Measurements from ENCODE around the gene ZNF318.

The ZNF318 gene

GRCh38 chr6:43405354-43405753 lies 35.9 kb upstream of the ZNF318 start:
- H3K9ac ChIP-seq (ENCODE audit: low read length), result no peak overlapping the region
- no peaks in the 10 kb centered on the region for H3K9me2 ChIP-seq (replicated peaks; ENCODE audit: insufficient read depth, low read length)

DNA sequence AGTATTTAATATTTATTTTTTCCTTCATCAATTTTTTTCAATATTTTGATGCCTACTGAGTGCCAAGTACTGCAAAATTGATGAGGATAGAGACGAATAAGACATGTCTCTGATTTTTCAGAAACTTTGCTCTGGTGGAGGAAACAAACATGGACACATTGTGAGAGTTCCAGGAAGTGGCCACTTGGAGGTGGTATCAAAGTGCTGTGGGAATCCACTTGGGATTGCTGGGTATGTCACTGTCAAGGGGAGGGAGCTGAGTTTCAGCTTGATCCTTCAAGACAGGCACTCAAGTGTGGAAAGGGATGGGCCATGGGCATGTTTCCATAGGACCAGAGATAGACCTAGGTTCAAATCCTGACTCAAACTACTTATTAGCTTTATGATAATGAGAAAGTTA lies 33.4 kb upstream of the ZNF318 start:
- no peak overlapping the region for H3K9ac ChIP-seq (ENCODE audit: low read length)
- no peaks in the 10 kb centered on the region for H3K79me2 ChIP-seq (ENCODE audit: insufficient read depth, low read length)
- H3K27ac ChIP-seq (ENCODE audit: low read depth, low read length), result no peak overlapping the region
- H2AFZ ChIP-seq (ENCODE audit: low read depth, low read length, severe bottlenecking), result no peak overlapping the region
- no peaks in the 10 kb centered on the region for H3K36me3 ChIP-seq (ENCODE audit: low read length)
- H3K9me2 ChIP-seq (replicated peaks; ENCODE audit: insufficient read depth, low read length), result no peaks in the 10 kb centered on the region
- H3K27me3 ChIP-seq (ENCODE audit: low read length), result no peaks in the 10 kb centered on the region
- no peaks in the 10 kb centered on the region for H3F3A ChIP-seq (ENCODE audit: insufficient read depth)
- H4K20me1 ChIP-seq (ENCODE audit: low read depth, low read length), result no peaks in the 10 kb centered on the region
- no peak overlapping the region for H3K4me2 ChIP-seq (ENCODE audit: low read depth, low read length, poor library complexity, severe bottlenecking)
- H3K4me3 ChIP-seq (ENCODE audit: insufficient read depth, low read length, poor library complexity, severe bottlenecking), result no peak overlapping the region
- no peaks in the 10 kb centered on the region for H3K9me3 ChIP-seq (ENCODE audit: insufficient read depth, low read length)
- TF ChIP-seq CTCF (IDR thresholded peaks at IDR 0.05; ENCODE audit: insufficient read depth, low read length, poor library complexity, severe bottlenecking), result no peak
- no peak for TF ChIP-seq EZH2phosphoT487 (conservative IDR thresholded peaks at IDR 0.05; ENCODE audit: low read length)

More at GRCh38 chr6:43405354-43405753, 35.9 kb upstream of the ZNF318 start:
- Histone ChIP-seq H3F3A (ENCODE audit: insufficient read depth) (no peaks in the 10 kb centered on the region), H3K27ac (ENCODE audit: low read depth, low read length) (no peak overlapping the region), H3K27me3 (ENCODE audit: low read length) (no peaks in the 10 kb centered on the region), H3K4me3 (ENCODE audit: insufficient read depth, low read length, poor library complexity, severe bottlenecking) (no peak overlapping the region), H3K9me3 (ENCODE audit: insufficient read depth, low read length) (no peaks in the 10 kb centered on the region), H3K79me2 (ENCODE audit: insufficient read depth, low read length) (no peaks in the 10 kb centered on the region), H2AFZ (ENCODE audit: low read depth, low read length, severe bottlenecking) (no peak overlapping the region), H3K4me2 (ENCODE audit: low read depth, low read length, poor library complexity, severe bottlenecking) (no peak overlapping the region), H4K20me1 (ENCODE audit: low read depth, low read length) (no peaks in the 10 kb centered on the region), H3K36me3 (ENCODE audit: low read length) (no peaks in the 10 kb centered on the region)
- no peak for TF ChIP-seq EZH2phosphoT487 (conservative IDR thresholded peaks at IDR 0.05; ENCODE audit: low read length)
- TF ChIP-seq CTCF (IDR thresholded peaks at IDR 0.05; ENCODE audit: insufficient read depth, low read length, poor library complexity, severe bottlenecking), result no peak

GRCh38 chr6:43401730-43402129 lies 32.3 kb upstream of the ZNF318 start:
- no peak overlapping the region for H3K9ac ChIP-seq (ENCODE audit: low read length)
- H2AFZ ChIP-seq (ENCODE audit: low read depth, low read length, severe bottlenecking), result no peak overlapping the region
- H4K20me1 ChIP-seq (ENCODE audit: low read depth, low read length), result no peaks in the 10 kb centered on the region
- no peaks in the 10 kb centered on the region for H3K36me3 ChIP-seq (ENCODE audit: low read length)
- H3K79me2 ChIP-seq (ENCODE audit: insufficient read depth, low read length), result no peaks in the 10 kb centered on the region
- H3K27ac ChIP-seq (ENCODE audit: low read depth, low read length), result no peak overlapping the region
- H3K9me3 ChIP-seq (ENCODE audit: insufficient read depth, low read length), result no peaks in the 10 kb centered on the region
- no peak for TF ChIP-seq CTCF (IDR thresholded peaks at IDR 0.05; ENCODE audit: insufficient read depth, low read length, poor library complexity, severe bottlenecking)
- TF ChIP-seq EZH2phosphoT487 (conservative IDR thresholded peaks at IDR 0.05; ENCODE audit: low read length), result no peak
- no peaks in the 10 kb centered on the region for H3K9me2 ChIP-seq (replicated peaks; ENCODE audit: insufficient read depth, low read length)
- no peak overlapping the region for H3K4me3 ChIP-seq (ENCODE audit: insufficient read depth, low read length, poor library complexity, severe bottlenecking)
- no peaks in the 10 kb centered on the region for H3K27me3 ChIP-seq (ENCODE audit: low read length)
- H3K4me2 ChIP-seq (ENCODE audit: low read depth, low read length, poor library complexity, severe bottlenecking), result no peak overlapping the region
- no peaks in the 10 kb centered on the region for H3F3A ChIP-seq (ENCODE audit: insufficient read depth)
